GM10248 (cell line): Measurements from ENCODE around the gene GBF1.

Experiments
- CTCF ChIA-PET: fragments of 300-600 bp; sonication (Branson Sonifier 250); formaldehyde crosslinking; extraction: SDS; loops from one replicate; lab custom pipeline; 2021; ENCODE audit warnings: antibody characterized with exemption; lab: Yijun Ruan, JAX
- POLR2A ChIA-PET: fragments of 350-650 bp; sonication (Branson Sonifier 250); formaldehyde crosslinking; extraction: SDS; loops from one replicate; lab custom pipeline; 2020; ENCODE audit warnings: antibody characterized with exemption; lab: Yijun Ruan, JAX
- DNase-seq: peaks from one replicate; pipeline ENCODE4 v3.0.0; 2012; ENCODE audit errors: extremely low spot score
- TF ChIP-seq, protein P1 (sequence below): IDR thresholded peaks from 2 replicates; pipeline ENCODE4 v1.5.1; 2012; ENCODE audit warnings: mild to moderate bottlenecking, low read depth; ENCODE audit errors: extremely low read depth, missing control alignments, control extremely low read depth

GBF1 gene

DNA sequence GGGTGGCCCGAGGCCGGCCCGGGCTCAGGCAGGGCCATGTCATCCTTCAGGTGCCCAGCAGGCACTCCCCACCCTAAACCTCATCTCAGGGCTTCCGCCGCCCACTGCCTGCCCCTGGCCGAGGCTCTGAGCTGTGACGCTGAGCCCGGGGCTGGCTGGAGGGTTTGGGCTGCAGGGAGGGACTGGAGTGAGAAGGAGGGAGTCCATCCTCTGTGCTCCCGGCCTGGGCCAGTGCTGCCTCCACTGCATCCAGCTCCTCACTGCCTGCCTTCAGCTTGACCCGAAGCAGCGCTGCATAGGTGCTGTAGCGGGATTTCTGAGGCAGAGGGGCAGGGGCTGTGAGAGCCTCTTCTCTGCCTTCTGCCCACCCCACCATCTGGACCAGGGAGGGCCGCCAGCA, 157.8 kb downstream of the GBF1 start:
- TF ChIP-seq, protein P1, sequence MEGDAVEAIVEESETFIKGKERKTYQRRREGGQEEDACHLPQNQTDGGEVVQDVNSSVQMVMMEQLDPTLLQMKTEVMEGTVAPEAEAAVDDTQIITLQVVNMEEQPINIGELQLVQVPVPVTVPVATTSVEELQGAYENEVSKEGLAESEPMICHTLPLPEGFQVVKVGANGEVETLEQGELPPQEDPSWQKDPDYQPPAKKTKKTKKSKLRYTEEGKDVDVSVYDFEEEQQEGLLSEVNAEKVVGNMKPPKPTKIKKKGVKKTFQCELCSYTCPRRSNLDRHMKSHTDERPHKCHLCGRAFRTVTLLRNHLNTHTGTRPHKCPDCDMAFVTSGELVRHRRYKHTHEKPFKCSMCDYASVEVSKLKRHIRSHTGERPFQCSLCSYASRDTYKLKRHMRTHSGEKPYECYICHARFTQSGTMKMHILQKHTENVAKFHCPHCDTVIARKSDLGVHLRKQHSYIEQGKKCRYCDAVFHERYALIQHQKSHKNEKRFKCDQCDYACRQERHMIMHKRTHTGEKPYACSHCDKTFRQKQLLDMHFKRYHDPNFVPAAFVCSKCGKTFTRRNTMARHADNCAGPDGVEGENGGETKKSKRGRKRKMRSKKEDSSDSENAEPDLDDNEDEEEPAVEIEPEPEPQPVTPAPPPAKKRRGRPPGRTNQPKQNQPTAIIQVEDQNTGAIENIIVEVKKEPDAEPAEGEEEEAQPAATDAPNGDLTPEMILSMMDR: no peak
- ChIA-PET CTCF (interaction anchor here (0.6 to 6.6 kb wide), 27 partner anchors 9 to 714 kb away, joined by 3 to 88 read pairs (median 4); partner anchors contain the start of genes C10orf95, CUEDC2, ELOVL3 and FBXL15), POLR2A (interaction anchor here (0.6 kb wide), 1 partner anchor 14 kb away, joined by 3 read pairs; no protein-coding TSS in a partner anchor)
- no peak for DNase-seq

DNA sequence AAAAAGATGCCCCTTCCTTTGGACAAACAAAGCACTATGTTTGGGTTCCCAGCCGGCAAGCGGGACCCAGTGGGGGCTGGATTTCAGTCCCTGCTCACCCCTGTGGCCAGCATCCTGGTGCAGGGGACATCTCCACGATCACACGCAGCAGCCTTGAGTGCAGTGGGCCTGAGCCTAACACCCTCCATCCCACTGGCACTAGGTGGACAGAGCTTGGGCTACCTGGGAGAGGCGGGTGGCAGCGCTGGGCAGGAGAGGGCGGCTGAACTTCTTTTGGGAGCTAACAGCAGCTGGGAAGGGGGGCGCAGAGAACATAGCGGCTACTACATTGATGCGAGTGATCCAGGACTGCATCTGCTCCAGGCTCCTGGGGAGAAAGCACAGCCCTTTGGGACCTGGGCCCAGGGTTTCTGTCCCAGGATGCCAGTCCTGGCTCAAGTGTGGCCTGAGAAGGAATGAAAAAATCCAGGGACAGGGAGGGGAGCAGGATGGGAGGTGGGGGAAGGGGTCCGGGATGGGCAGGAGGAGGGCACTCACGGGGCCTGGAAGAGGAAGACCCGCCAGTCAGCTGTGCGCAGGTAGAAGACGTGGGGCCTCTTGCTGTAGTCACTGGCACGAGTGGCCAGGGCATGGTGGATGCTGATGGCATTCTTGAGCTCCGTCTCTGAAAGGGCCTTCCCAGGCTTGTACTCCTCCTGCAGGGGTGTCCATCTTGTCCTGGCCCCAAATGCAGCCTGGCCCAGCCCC, 159.2 kb downstream of the GBF1 start:
- ChIA-PET POLR2A (interaction anchor here (0.6 kb wide), 1 partner anchor 32 kb away, joined by 9 read pairs; no protein-coding TSS in a partner anchor), CTCF (interaction anchor here (0.6 to 6.6 kb wide), 19 partner anchors 7 to 235 kb away, joined by 3 to 88 read pairs (median 5); partner anchors contain the start of genes C10orf95, ELOVL3, FBXL15 and NFKB2)
- TF ChIP-seq, protein P1: no peak
- DNase-seq: no peak

DNA sequence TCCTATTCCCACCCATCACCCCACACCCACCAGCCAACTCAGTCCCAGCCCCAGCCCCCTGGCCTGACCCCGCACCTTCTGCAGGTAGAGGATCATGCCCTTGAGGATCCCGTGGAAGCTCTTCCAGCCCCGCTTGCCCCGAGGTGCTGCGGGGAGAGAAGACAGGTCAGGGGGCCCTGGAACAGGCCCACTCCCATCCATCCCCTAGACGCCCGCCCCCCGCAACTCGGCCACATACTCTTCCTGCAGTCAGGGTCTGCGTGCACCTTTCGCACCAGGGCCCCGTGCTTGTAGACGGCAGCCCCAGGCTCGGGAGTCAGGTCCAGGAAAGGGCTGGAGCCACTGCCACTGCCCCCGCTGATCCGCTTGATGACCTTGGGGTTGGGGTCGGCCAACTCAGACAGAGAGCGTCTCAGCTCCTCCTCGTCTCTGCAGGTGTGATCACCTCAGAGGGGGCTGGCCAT, 159.8 kb downstream of the GBF1 start:
- ChIA-PET CTCF (interaction anchor here (0.6 to 6.6 kb wide), 13 partner anchors 10 to 236 kb away, joined by 3 to 88 read pairs (median 6); partner anchors contain the start of genes C10orf95, ELOVL3, FBXL15 and NFKB2), POLR2A (no interaction called here)
- TF ChIP-seq, protein P1: no peak

DNA sequence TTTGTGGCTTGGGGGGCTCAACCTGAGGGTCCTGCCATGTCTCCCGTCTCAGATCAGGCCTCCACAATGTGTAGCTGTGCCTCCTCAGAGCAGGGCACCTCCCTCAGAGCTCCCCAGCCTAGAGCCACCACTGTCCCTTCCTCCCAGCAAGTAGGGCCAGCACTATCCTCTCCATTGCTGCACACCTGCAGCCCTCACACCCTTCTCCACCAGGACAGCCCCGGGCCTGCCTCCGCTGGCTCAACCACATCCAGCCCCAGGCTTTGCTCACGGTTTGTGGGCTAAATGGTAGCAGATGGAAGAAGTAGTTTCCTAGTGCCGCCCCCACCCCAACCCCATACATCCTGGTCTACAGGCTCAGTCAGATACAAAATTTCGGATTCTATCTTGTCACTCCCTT, 160.3 kb downstream of the GBF1 start:
- TF ChIP-seq, protein P1: no peak
- POLR2A ChIA-PET: interaction anchor here (0.7 kb wide), 1 partner anchor 45 kb away, joined by 3 read pairs; no protein-coding TSS in a partner anchor
- DNase-seq: no peak
- CTCF ChIA-PET: interaction anchor here (1.2 to 6.6 kb wide), 8 partner anchors 10 to 236 kb away, joined by 3 to 88 read pairs (median 13); partner anchors contain the start of genes C10orf95, ELOVL3, FBXL15 and NFKB2

More for the DNA sequence above, 159.8 kb downstream of the GBF1 start:
- no peak for DNase-seq

DNA sequence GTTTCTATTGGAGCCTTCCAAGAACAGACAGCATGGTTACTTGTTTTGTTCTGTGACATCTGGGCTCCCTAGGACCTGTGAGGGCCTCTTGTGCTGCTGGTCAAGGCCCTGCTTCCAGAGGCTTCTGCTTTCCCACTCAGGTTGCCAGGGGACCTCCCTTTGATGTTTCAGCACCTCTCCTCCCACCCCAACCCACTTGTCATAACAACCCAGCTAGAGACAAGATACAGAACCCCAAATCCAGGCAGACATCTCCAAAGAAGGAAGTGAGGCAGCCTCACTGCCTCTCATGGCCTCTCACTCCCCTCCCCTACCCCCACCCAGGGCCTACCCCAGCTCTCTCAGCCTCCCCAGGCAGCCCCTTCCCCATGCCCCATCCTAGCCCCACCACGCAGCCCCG, 161.5 kb downstream of the GBF1 start:
- ChIA-PET CTCF (interaction anchor here (1.7 to 6.6 kb wide), 5 partner anchors 8 to 177 kb away, joined by 5 to 88 read pairs (median 41); partner anchors contain the start of genes ELOVL3, FBXL15 and NFKB2), POLR2A (interaction anchor here (0.7 kb wide), 1 partner anchor 223 kb away, joined by 4 read pairs; no protein-coding TSS in a partner anchor)
- TF ChIP-seq, protein P1: no peak
- no peak for DNase-seq

DNA sequence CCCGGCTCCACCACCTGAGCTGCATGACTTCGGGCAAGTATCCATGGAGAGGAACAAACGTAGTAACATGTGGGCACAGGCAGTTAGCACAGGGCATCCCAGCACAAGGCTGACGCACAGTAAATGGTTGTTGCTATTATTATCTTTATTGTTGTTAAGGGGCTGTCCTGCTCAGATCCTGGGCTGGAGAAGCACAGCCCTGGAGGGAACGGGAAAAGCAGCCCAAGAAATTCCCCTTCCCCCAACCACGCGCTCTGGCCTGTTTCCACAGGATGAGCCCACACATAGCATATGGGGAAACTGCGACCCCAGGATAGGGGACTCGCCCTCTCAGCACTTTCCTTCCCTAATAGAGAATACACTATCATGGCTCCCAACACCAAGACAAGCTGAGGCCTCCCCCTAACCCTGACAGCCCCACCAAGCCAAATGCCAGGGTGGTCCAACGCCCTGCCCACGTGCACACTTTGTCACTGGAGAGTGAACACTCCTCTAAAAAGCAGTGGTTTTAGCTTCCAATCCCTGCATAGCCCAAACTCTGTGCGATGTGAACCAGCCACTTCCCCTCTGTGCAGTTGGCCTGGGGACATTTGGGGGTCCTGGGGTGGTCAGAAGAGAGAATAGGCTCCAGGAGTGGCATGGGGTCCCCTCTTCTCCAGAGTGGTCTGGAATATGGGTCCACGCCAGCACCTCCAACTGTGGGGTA, 162.2 kb downstream of the GBF1 start:
- DNase-seq: no peak
- TF ChIP-seq, protein P1: no peak
- ChIA-PET POLR2A (no interaction called here), CTCF (interaction anchor here (1.7 to 6.6 kb wide), 4 partner anchors 8 to 178 kb away, joined by 8 to 88 read pairs (median 53); partner anchors contain the start of genes ELOVL3, FBXL15 and NFKB2)
